GM21515 (cell line): Measurements from ENCODE around the gene RNF34.

Experiments
- ATAC-seq: cut with Tn5 transposase; IDR thresholded peaks from one replicate; pipeline ENCODE4 v1.9.1; 2021; ENCODE audit not compliant: unreplicated experiment

The RNF34 gene

GRCh38 chr12:121388421-121388981 lies 11.4 kb upstream of the RNF34 start:
- no peak for ATAC-seq

DNA sequence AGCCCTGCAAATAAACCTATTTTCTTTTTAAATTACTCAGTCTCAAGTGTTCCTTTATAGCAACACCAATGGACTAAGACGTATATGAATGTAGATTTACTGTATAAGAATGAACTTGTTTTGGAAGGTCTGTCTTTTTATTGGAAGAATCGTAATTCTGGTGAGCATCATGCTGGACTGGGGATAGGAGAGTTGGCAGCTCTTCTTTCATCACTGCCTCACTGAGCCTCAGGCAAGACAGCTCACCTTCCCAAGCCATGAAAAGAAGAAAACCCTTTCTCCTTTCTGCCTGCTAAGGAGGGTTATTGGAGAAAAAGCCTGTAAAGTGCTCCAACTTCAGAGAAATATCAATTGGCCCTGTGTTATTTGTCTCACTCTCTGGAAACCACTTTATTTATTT lies 9.1 kb upstream of the RNF34 start:
- ATAC-seq, result no peak

GRCh38 chr12:121391619-121392324 lies 8.1 kb upstream of the RNF34 start:
- ATAC-seq, result no peak

GRCh38 chr12:121392325-121392716 lies 7.6 kb upstream of the RNF34 start:
- ATAC-seq, result no peak

GRCh38 chr12:121397521-121397920 lies 2.4 kb upstream of the RNF34 start:
- ATAC-seq, result no peak

GRCh38 chr12:121398355-121398754 lies 1.6 kb upstream of the RNF34 start:
- ATAC-seq, result no peak

DNA sequence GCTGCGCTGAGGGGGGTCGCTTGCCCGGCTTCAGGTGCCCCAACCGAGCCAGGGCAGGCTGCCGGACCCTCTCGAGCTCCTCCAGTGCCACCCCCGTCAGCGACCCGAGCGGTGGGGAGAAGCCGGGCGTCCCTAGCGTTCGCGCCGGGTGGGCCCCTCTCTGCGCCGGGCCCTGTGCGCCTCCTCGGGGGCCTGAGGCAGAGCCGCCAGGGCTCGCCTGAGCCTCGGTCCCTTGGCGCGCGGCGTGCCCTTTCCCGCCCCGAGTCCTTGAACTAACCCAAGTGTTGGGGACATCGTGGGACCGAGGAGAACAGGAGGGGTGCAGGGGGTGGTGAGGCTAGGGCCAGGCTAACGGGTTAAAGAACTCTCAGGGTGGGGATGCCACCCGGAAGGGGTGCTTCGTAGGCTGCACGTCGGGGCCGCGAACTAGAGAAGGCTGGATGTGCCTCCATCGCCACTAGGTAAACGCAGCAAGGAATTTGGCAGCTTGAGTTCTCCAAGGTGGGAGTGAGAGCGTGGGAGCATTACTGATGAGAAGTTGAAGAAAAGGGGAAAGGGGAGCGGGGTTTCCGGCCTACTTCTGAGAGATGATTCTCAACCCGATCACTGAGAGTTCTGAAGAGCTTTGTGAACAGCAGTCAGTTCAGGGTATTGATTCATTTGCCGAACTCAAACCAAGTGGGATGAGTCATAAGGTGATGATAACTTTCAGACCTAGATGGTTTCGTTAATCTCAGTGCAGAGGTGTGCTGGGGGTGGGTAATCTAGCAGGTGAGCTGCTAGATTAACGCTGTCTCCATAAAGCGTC lies 618 bp downstream of the RNF34 start:
- ATAC-seq, result peak; percentile 38

GRCh38 chr12:121403721-121404120 lies 3.8 kb downstream of the RNF34 start:
- no peak for ATAC-seq

DNA sequence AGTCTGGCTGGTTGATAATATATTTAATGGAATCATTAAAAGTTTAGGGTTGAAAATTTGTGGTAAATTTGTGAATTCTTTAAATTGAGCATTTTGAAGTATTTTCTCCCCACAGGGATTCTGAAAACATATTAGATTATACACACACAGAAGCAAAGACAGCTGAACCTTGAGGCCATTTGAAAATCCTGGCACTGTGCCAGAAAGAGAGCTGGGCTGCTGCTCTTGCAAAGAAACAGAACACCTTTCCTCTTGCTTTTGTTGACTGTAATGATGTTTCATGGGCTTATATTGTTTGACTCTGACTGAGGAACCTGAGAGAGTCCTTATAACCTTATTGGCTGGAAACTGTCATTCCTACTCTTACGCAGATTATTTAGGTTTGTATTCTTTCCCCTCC lies 4.8 kb downstream of the RNF34 start:
- ATAC-seq, result no peak

DNA sequence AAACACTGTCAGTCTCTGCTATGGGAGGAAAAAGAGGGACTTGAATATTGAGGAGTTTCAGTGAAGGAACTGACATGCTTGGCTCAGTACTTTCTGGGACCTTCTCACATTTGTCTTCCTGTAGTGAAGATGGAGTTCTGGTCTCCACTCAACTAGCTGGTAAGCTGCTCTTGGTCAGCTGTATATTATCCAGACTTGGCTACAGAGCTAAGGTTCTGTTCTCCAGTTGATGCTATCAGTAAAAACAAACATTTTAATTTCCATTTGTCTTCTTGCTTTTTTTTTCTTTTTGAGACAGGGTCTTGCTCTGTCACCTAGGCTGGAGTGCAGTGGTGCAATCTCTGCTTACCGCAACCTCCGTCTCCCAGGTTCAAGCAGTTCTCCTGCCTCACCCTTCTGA lies 5.3 kb downstream of the RNF34 start:
- no peak for ATAC-seq

DNA sequence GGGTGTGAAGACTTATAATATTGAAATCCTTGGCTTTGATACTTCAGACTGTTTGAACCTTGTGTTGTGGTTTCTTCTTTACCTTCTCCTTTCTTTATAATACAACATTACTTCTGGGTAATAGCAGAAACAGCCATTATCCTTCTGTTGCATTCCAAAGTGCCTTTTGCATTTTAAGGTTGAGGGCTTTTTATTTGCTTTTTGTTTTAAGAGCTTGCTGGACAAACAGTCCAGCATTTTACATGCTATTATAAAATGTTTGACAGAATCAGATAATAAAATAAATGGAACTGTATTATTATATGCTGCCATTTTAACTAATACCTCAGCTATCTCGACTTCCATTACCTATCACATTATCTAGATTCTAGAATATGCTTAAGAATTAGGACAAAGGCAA lies 14.0 kb downstream of the RNF34 start:
- no peak for ATAC-seq

- no peak for ATAC-seq
These were observed 17.9 kb downstream of the RNF34 start for GRCh38 chr12:121417847-121418246.

DNA sequence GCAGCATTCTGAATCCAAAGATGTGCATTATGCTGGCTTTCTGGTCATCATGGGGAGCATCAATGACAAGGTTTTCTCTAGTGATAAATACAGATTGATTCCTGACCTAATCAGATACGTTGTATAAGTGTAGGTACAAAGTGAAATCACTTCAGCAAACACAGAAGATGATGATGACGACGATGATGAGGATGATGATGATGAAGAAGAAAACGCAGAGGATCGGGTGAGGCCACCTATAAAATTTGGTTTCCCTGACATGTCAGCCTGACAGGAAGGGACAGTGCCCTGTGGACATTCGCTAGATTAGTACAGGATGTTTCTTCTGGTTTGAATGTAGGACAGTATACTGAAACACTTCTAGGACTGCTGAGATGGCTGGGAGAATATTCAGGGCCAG lies 20.2 kb downstream of the RNF34 start:
- no peak for ATAC-seq

DNA sequence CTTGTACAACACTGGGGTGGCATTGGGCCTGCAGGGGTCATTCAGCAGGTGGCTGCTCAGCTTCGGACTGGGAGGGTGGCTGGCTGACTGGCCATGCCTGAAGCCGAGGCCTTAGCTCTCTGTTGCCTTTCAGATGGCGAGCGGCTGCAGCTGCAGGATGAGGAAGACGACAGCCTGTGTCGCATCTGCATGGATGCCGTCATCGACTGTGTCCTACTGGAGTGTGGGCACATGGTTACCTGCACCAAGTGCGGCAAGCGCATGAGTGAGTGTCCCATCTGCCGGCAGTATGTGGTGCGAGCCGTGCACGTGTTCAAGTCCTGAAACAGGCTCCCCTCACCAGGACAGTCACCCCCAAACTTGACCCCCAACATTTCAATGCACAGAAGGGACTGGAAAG lies 23.3 kb downstream of the RNF34 start:
- no peak for ATAC-seq

DNA sequence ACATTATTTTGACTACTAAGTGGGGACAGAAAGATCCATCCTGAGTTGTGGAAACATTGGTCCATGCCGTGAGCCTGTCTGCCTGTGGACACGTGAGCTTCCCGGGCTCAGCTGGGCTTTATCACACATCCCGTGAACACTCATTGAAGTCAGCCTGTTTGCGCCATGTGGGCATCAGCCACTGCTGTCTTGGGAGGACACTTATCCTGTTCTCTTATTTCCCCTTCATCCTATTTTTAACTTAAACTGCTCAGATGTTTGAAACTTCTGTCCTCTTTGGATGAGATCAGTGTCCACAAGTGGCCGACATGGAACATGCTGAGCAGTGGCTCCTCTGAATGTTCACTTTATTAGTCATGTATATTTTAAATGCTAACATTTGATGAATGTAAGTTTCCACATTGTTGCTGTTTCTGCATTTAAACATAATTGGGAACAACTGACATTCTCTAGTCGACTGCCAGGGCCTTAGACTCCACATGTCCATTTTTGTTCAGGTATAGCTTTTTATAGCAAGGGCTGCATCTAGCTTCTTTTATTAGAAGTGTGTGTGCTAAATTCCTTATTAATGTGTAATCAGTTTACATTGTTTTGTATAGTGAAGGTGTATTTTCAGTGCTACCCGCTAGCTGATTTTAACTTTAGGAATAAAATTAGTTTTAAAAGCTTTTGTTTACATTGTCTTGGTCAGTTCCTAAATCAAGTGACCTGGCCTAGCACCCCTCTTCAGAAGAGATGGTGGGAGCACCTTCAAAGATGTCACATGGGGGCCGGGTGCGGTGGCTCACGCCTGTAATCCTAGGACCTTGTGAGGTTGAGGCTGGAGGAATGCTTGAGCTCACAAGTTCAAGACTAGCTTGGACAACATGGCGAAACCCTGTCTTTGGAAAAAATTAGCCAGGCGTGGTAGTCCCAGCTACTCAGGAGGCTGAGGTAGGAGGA lies 24.0 kb downstream of the RNF34 start:
- ATAC-seq, result no peak

GRCh38 chr12:121424624-121424975 lies 24.7 kb downstream of the RNF34 start:
- ATAC-seq, result no peak

DNA sequence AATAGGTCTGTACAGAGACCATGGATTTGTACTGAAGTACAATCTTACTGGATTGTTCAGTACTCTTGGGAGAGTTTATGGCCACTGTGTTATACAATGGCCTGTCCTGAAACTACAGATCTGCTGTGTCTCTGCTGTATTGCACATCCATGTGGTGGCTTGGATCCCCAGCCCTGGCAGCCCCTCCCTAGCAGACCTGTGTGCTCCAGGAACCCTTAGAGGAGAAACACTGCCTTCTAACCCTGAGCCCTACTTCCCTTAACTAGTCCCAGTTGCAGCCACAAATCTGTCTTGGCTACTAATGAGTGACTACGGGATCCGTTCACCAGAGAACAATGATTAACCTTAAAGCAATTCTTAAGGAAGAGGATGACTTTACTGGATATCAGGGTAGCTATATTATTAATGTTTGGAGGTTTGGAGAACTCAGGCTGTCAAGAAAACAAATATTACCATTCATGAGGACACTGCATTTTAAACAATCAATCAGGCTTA lies 27.7 kb downstream of the RNF34 start:
- no peak for ATAC-seq

DNA sequence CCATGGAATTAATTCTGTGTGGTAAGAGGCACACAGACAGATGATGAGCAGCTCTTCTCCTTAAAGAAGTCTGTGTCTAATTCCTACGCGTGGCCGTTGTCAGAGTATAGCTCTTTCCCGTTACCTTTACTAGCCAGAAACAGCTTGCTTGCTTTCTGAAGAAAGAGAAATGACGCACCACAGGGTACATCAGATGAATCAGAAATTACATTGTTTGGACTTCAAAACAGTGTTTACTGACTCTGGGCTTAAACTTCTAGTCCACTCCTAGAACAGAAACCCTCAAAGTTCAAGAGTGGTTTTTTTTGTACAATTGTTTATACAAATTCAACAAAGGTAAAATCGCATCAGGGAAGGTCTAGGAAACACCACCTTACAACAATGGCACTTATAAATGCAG lies 29.0 kb downstream of the RNF34 start:
- no peak for ATAC-seq

- no peak for ATAC-seq
These were observed 31.0 kb downstream of the RNF34 start for GRCh38 chr12:121430833-121431415.

GRCh38 chr12:121432740-121433480 lies 33.0 kb downstream of the RNF34 start:
- no peak for ATAC-seq
